Trophoblast cell (in vitro differentiated cells and primary cell): ENCODE measurements around the gene F2RL3.

Experiments used
- DNase-seq, 2 donors: peaks; one replicate each; pipeline ENCODE4 v3.0.0-alpha.2; 2016
- H2AFZ ChIP-seq: 2 replicates; pipeline ENCODE4 v1.6.1; 2013; ENCODE audit warnings: low read length, moderate library complexity, mild to moderate bottlenecking; ENCODE audit not compliant: insufficient read depth, poor library complexity
- H2AK5ac ChIP-seq: 2 replicates; pipeline ENCODE4 v1.6.1; 2013; ENCODE audit warnings: mild to moderate bottlenecking, low read length
- H2BK120ac ChIP-seq: 2 replicates; pipeline ENCODE4 v1.6.1; 2013; ENCODE audit warnings: low read length, mild to moderate bottlenecking, moderate library complexity; ENCODE audit not compliant: insufficient read depth, poor library complexity
- H2BK12ac ChIP-seq: 2 replicates; pipeline ENCODE4 v1.6.1; 2013; ENCODE audit warnings: mild to moderate bottlenecking, low read length, moderate library complexity
- H2BK5ac ChIP-seq: 2 replicates; pipeline ENCODE4 v1.6.1; 2013; ENCODE audit warnings: low read length, low read depth, moderate library complexity, mild to moderate bottlenecking; ENCODE audit not compliant: poor library complexity
- H3K14ac ChIP-seq: 2 replicates; pipeline ENCODE4 v1.6.1; 2013; ENCODE audit warnings: mild to moderate bottlenecking, low read length
- H3K18ac ChIP-seq: 2 replicates; pipeline ENCODE4 v1.6.1; 2013; ENCODE audit warnings: mild to moderate bottlenecking, low read length
- H3K23ac ChIP-seq: 2 replicates; pipeline ENCODE4 v1.6.1; 2013; ENCODE audit warnings: low read length
- H3K27ac ChIP-seq: 2 replicates; pipeline ENCODE4 v1.5.1; 2013; ENCODE audit warnings: low read depth, mild to moderate bottlenecking, inconsistent platforms, low read length, moderate library complexity
- H3K27me3 ChIP-seq: 2 replicates; pipeline ENCODE4 v1.6.1; 2013; ENCODE audit warnings: inconsistent platforms, mild to moderate bottlenecking, low read length, moderate library complexity; ENCODE audit not compliant: insufficient read depth
- H3K36me3 ChIP-seq, 2 experiments: 1 replicate in 1 of 2; 2 replicates in 1 of 2; pipeline ENCODE4 v1.6.1; 2013; ENCODE audit warnings: low read length in 2 of 2, mild to moderate bottlenecking in 2 of 2, moderate library complexity in 1 of 2; ENCODE audit not compliant: insufficient read depth in 2 of 2, control insufficient read depth in 1 of 2
- H3K4ac ChIP-seq: 2 replicates; pipeline ENCODE4 v1.6.1; 2013; ENCODE audit warnings: low read depth, mild to moderate bottlenecking, low read length, moderate library complexity
- H3K4me1 ChIP-seq, 2 experiments: 1 replicate in 1 of 2; 2 replicates in 1 of 2; pipeline ENCODE4 v1.6.1; 2013; ENCODE audit warnings: low read length in 2 of 2, mild to moderate bottlenecking in 2 of 2, moderate library complexity in 1 of 2; ENCODE audit not compliant: insufficient read depth in 2 of 2, control insufficient read depth in 1 of 2
- H3K4me2 ChIP-seq: 2 replicates; pipeline ENCODE4 v1.6.1; 2013; ENCODE audit warnings: inconsistent platforms, mild to moderate bottlenecking, low read length, moderate library complexity
- H3K4me3 ChIP-seq: 2 replicates; pipeline ENCODE4 v1.5.1; 2013; ENCODE audit warnings: mild to moderate bottlenecking, low read depth, low read length, inconsistent platforms
- H3K79me1 ChIP-seq: one replicate; pipeline ENCODE4 v1.6.1; 2013; ENCODE audit warnings: low read length
- H3K79me2 ChIP-seq: 2 replicates; pipeline ENCODE4 v1.6.1; 2013; ENCODE audit warnings: low read length, mild to moderate bottlenecking; ENCODE audit not compliant: control insufficient read depth, insufficient read depth, poor library complexity
- H3K9ac ChIP-seq: 2 replicates; pipeline ENCODE4 v1.6.1; 2013; ENCODE audit warnings: mild to moderate bottlenecking, low read length
- H3K9me3 ChIP-seq: 2 replicates; pipeline ENCODE4 v1.6.1; 2013; ENCODE audit warnings: low read depth, mild to moderate bottlenecking, control low read depth, inconsistent platforms, low read length; ENCODE audit not compliant: insufficient read depth
- H4K12ac ChIP-seq: 2 replicates; pipeline ENCODE4 v1.6.1; 2013; ENCODE audit warnings: low read depth, mild to moderate bottlenecking, low read length, moderate library complexity
- H4K8ac ChIP-seq: 2 replicates; pipeline ENCODE4 v1.6.1; 2013; ENCODE audit warnings: low read depth, mild to moderate bottlenecking, low read length, moderate library complexity
- H4K91ac ChIP-seq: one replicate; pipeline ENCODE4 v1.6.1; 2013; ENCODE audit warnings: low read depth, mild to moderate bottlenecking, low read length, moderate library complexity
- WGBS: extraction: QIAGEN DNeasy Blood & Tissue Kit; methylation state at CpG from one replicate; pipeline ENCODE4 v1.1.7; 2013; ENCODE audit warnings: missing lambda C conversion rate; ENCODE audit not compliant: insufficient read length, insufficient coverage; ENCODE audit errors: extremely low coverage; 5-methylcytosine and 5-hydroxymethylcytosine counted together

The F2RL3 gene

GRCh38 chr19:16892436-16892835 is 3.6 kb downstream of the F2RL3 start:
- H3K9me3 ChIP-seq, result peaks cover 5% of the 10 kb centered on the region
- peaks cover 5% of the 10 kb centered on the region for H3K27me3 ChIP-seq
- H3K4me1 ChIP-seq, result peaks cover 6 to 8% of the 10 kb centered on the region in 2 experiments
- H4K8ac ChIP-seq, result no peak overlapping the region
- no peak overlapping the region for H3K9ac ChIP-seq
- H3K4ac ChIP-seq, result no peak overlapping the region
- H3K27ac ChIP-seq, result no peak overlapping the region
- H3K79me1 ChIP-seq, result peaks cover 3% of the 10 kb centered on the region
- H3K23ac ChIP-seq, result no peak overlapping the region
- H2BK120ac ChIP-seq, result no peak overlapping the region
- H3K4me3 ChIP-seq, result no peak overlapping the region
- H3K14ac ChIP-seq, result no peak overlapping the region
- no CpG with 5 or more reads among the region's 4 CpGs for WGBS
- H2BK5ac ChIP-seq, result no peak overlapping the region
- no peaks in the 10 kb centered on the region for H3K79me2 ChIP-seq
- no peak for DNase-seq
- H2AK5ac ChIP-seq, result no peak overlapping the region
- H4K12ac ChIP-seq, result no peak overlapping the region
- H4K91ac ChIP-seq, result no peak overlapping the region
- H2AFZ ChIP-seq, result no peak overlapping the region
- no peak overlapping the region for H3K18ac ChIP-seq
- H3K36me3 ChIP-seq, result no peaks in the 10 kb centered on the region
- no peak overlapping the region for H2BK12ac ChIP-seq
- no peak overlapping the region for H3K4me2 ChIP-seq

DNA sequence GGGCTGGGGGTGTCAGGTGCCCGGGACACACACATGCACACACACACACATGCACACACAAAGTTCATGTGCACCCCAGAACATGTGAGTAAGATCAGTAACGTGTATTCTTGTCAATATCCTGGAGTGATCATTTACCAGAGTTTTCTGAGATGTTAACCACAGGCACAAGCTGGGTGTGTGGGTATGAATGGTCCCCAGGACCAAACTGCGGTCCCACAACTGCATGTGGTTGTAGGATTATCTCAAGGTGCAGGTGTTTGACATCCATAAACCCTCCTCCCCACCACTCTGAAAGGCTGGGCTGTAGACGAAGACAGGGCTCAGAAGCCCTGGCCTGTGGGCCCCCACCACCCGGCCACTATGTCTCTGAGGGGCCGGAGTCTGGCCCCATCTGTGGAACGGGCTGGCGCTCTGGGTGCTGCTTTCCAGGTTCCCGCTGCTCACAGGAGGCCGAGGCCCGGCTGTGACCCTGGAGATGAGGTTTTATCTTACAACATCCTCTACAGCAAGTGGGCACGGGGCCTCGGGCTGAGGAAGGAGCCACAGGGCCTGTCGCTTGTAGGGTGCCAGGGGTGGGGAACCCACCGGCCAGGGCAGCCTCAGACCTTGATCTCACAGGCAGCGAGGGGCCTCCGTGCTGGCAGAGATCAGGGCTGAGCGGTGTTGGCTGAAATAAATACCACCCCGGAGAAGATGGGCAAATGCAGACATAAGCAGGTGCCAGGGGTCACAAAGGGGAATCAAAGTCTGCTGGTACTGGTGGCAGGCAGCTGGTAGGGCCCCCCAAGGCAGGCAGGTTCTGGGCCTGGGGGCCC is 4.3 kb downstream of the F2RL3 start:
- Histone ChIP-seq H3K27me3 (peaks cover 5% of the 10 kb centered on the region), H4K12ac (no peak overlapping the region), H3K79me2 (no peaks in the 10 kb centered on the region), H3K27ac (no peak overlapping the region), H2BK5ac (no peak overlapping the region), H2BK12ac (no peak overlapping the region), H4K8ac (no peak overlapping the region), H3K4me2 (no peak overlapping the region), H3K4ac (no peak overlapping the region), H3K4me3 (no peak overlapping the region), H3K9ac (no peak overlapping the region), H3K23ac (no peak overlapping the region), H2BK120ac (no peak overlapping the region), H4K91ac (no peak overlapping the region), H3K14ac (no peak overlapping the region), H3K4me1 (peaks cover 6 to 12% of the 10 kb centered on the region in 2 experiments), H3K9me3 (peaks cover 9% of the 10 kb centered on the region), H3K79me1 (peaks cover 5% of the 10 kb centered on the region), H3K36me3 (no peaks in the 10 kb centered on the region), H2AFZ (no peak overlapping the region), H2AK5ac (no peak overlapping the region), H3K18ac (no peak overlapping the region)
- no peak for DNase-seq
- WGBS, result no CpG with 5 or more reads among the region's 19 CpGs

DNA sequence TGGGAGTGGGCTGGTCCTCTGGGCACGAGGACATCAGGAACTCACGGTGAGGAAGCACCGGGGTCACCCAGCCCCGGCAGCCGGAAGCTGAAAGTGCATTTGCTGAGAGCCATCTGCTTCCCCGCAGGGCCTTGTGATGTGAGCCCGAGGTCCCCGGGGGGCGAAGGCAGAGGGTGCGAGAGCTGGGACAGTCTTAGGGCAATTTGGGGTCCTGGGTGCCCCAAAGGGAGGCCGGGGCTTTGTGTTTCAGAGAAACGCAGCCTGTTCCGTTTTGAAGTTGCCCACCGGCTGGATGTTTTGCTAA is 4.8 kb downstream of the F2RL3 start:
- WGBS, result no CpG with 5 or more reads among the region's 14 CpGs
- no peak overlapping the region for H4K91ac ChIP-seq
- DNase-seq, result no peak
- H3K36me3 ChIP-seq, result no peaks in the 10 kb centered on the region
- no peak overlapping the region for H3K14ac ChIP-seq
- peaks cover 5% of the 10 kb centered on the region for H3K79me1 ChIP-seq
- H2BK12ac ChIP-seq, result no peak overlapping the region
- H3K4me3 ChIP-seq, result no peak overlapping the region
- H2AK5ac ChIP-seq, result no peak overlapping the region
- H3K27ac ChIP-seq, result no peak overlapping the region
- no peak overlapping the region for H3K9ac ChIP-seq
- H2AFZ ChIP-seq, result no peak overlapping the region
- no peak overlapping the region for H3K4me2 ChIP-seq
- H3K79me2 ChIP-seq, result no peaks in the 10 kb centered on the region
- H3K23ac ChIP-seq, result no peak overlapping the region
- H4K8ac ChIP-seq, result no peak overlapping the region
- no peak overlapping the region for H2BK120ac ChIP-seq
- H3K4ac ChIP-seq, result no peak overlapping the region
- peaks cover 6 to 12% of the 10 kb centered on the region in 2 experiments for H3K4me1 ChIP-seq
- H2BK5ac ChIP-seq, result no peak overlapping the region
- no peak overlapping the region for H4K12ac ChIP-seq
- H3K18ac ChIP-seq, result no peak overlapping the region
- peaks cover 5% of the 10 kb centered on the region for H3K27me3 ChIP-seq
- peaks cover 10% of the 10 kb centered on the region for H3K9me3 ChIP-seq

DNA sequence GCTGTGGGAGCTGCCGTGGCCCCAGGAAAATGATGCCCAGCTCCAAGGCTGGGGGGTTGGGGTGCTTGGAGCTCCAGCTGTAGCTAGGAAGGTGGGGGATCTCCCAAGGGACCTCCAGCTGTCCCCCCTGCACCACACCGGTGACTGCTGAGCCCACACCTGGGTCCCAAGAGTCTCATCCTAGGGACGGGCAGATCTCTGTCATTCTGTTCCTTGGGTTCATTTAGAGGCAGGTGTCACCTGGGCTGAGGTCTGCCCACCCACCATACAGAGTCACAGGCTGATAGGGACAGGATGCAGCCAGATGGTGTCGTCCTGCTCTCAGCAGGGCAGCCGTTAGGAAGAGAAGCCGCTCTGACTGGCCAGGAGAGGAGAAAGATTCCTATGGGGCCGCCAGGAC is 5.3 kb downstream of the F2RL3 start:
- Histone ChIP-seq H3K14ac (no peak overlapping the region), H4K12ac (no peak overlapping the region), H3K4me3 (no peak overlapping the region), H4K91ac (no peak overlapping the region), H2BK12ac (no peak overlapping the region), H2AK5ac (no peak overlapping the region), H2BK5ac (no peak overlapping the region), H3K79me1 (peaks cover 5% of the 10 kb centered on the region), H3K4me2 (no peak overlapping the region), H2BK120ac (no peak overlapping the region), H3K9me3 (peaks cover 10% of the 10 kb centered on the region), H3K4me1 (peaks cover 6 to 12% of the 10 kb centered on the region in 2 experiments), H3K36me3 (no peaks in the 10 kb centered on the region), H4K8ac (no peak overlapping the region), H3K27ac (no peak overlapping the region), H2AFZ (no peak overlapping the region), H3K79me2 (no peaks in the 10 kb centered on the region), H3K27me3 (peaks cover 5% of the 10 kb centered on the region), H3K23ac (no peak overlapping the region), H3K18ac (no peak overlapping the region), H3K9ac (no peak overlapping the region), H3K4ac (no peak overlapping the region)
- WGBS, result no CpG with 5 or more reads among the region's 7 CpGs
- DNase-seq, result no peak
